ENCODE measurements around the gene AP5S1. TPM values are rescaled to one million over a fixed set of nuclear protein-coding genes. Genes with fewer than 3 reads are reported as not detected.

The AP5S1 gene
- total RNA-seq, 2 donors from 2014 or later, result 14.6 to 17.3 TPM

GRCh38 chr20:3858689-3859088 lies 38.3 kb downstream of the AP5S1 start:
- H3K27me3 ChIP-seq, result no peaks in the 10 kb centered on the region
- DNase-seq (ENCODE audit: low spot score), result no peak
- no peak overlapping the region for H3K4me3 ChIP-seq
- no peak for TF ChIP-seq CTCF (IDR thresholded peaks at IDR 0.05)
- peaks cover 85% of the 10 kb centered on the region for H3K36me3 ChIP-seq
- H3K9me3 ChIP-seq, result no peaks in the 10 kb centered on the region
- H3K4me1 ChIP-seq, result no peaks in the 10 kb centered on the region
- no peak overlapping the region for H3K27ac ChIP-seq

GRCh38 chr20:3861191-3861590 lies 40.8 kb downstream of the AP5S1 start:
- no peak overlapping the region for H3K27ac ChIP-seq
- no peaks in the 10 kb centered on the region for H3K9me3 ChIP-seq
- H3K27me3 ChIP-seq, result no peaks in the 10 kb centered on the region
- H3K36me3 ChIP-seq, result peaks cover 100% of the 10 kb centered on the region
- no peaks in the 10 kb centered on the region for H3K4me1 ChIP-seq
- H3K4me3 ChIP-seq, result no peak overlapping the region
- TF ChIP-seq CTCF (IDR thresholded peaks at IDR 0.05), result no peak
- no peak for DNase-seq (ENCODE audit: low spot score)

- H3K4me3 ChIP-seq, result no peak overlapping the region
- H3K36me3 ChIP-seq, result peaks cover 97% of the 10 kb centered on the region
- H3K4me1 ChIP-seq, result no peaks in the 10 kb centered on the region
- DNase-seq (ENCODE audit: low spot score), result no peak
- TF ChIP-seq CTCF (IDR thresholded peaks at IDR 0.05), result no peak
- no peaks in the 10 kb centered on the region for H3K27me3 ChIP-seq
- H3K27ac ChIP-seq, result no peak overlapping the region
- H3K9me3 ChIP-seq, result no peaks in the 10 kb centered on the region
Observed at GRCh38 chr20:3862333-3862732, 42.0 kb downstream of the AP5S1 start.

- H3K36me3 ChIP-seq, result peaks cover 87% of the 10 kb centered on the region
- H3K4me3 ChIP-seq, result no peak overlapping the region
- no peak for DNase-seq (ENCODE audit: low spot score)
- no peaks in the 10 kb centered on the region for H3K27me3 ChIP-seq
- no peak for TF ChIP-seq CTCF (IDR thresholded peaks at IDR 0.05)
- H3K9me3 ChIP-seq, result no peaks in the 10 kb centered on the region
- H3K27ac ChIP-seq, result no peak overlapping the region
- H3K4me1 ChIP-seq, result no peaks in the 10 kb centered on the region
Observed at GRCh38 chr20:3863317-3863716, 43.0 kb downstream of the AP5S1 start.

GRCh38 chr20:3864518-3864917 lies 44.2 kb downstream of the AP5S1 start:
- Histone ChIP-seq H3K4me1 (no peaks in the 10 kb centered on the region), H3K27ac (no peak overlapping the region), H3K36me3 (peaks cover 77% of the 10 kb centered on the region), H3K27me3 (no peaks in the 10 kb centered on the region), H3K4me3 (no peak overlapping the region), H3K9me3 (no peaks in the 10 kb centered on the region)
- no peak for TF ChIP-seq CTCF (IDR thresholded peaks at IDR 0.05)
- no peak for DNase-seq (ENCODE audit: low spot score)

- H3K27ac ChIP-seq, result no peak overlapping the region
- no peak for TF ChIP-seq CTCF (IDR thresholded peaks at IDR 0.05)
- no peak for DNase-seq (ENCODE audit: low spot score)
- H3K36me3 ChIP-seq, result peaks cover 75% of the 10 kb centered on the region
- H3K27me3 ChIP-seq, result no peaks in the 10 kb centered on the region
- H3K4me3 ChIP-seq, result no peak overlapping the region
- H3K4me1 ChIP-seq, result no peaks in the 10 kb centered on the region
- H3K9me3 ChIP-seq, result no peaks in the 10 kb centered on the region
Observed at GRCh38 chr20:3865152-3865886, 45.0 kb downstream of the AP5S1 start.

All from right atrium auricular region (tissue), 2 donors.